GM23338 (cell line): ENCODE data around the gene KAZN. TPM values are rescaled to one million over a fixed set of nuclear protein-coding genes. Genes with fewer than 3 reads are reported as not detected.

Experiments used
- ATAC-seq: fragments of 200-7000 bp; cut with Tn5 transposase; 3 replicates; pipeline ENCODE4 v1.9.1; 2020
- DNase-seq: peaks from one replicate; pipeline ENCODE4 v3.0.0-alpha.2; 2015; ENCODE audit warnings: low spot score
- H2AFZ ChIP-seq: fragments of 200-600 bp; sonication (generic); 2 replicates; pipeline ENCODE4 v1.8.0; 2016; ENCODE audit warnings: antibody characterized with exemption, mild to moderate bottlenecking, moderate library complexity
- H3F3A ChIP-seq: fragments of 200-600 bp; sonication (generic); replicated peaks from 2 replicates; pipeline ENCODE4 v1.8.0; 2017; ENCODE audit warnings: antibody characterized with exemption, mixed run types, low read depth
- H3K27ac ChIP-seq: fragments of 200-600 bp; sonication (generic); 2 replicates; pipeline ENCODE4 v1.6.1; 2016; ENCODE audit warnings: low read depth
- H3K27me3 ChIP-seq: fragments of 200-600 bp; sonication (generic); 2 replicates; pipeline ENCODE4 v1.8.0; 2016; ENCODE audit warnings: mild to moderate bottlenecking, mixed run types, moderate library complexity; ENCODE audit not compliant: insufficient read depth
- H3K36me3 ChIP-seq: fragments of 200-600 bp; sonication (generic); 2 replicates; pipeline ENCODE4 v1.8.0; 2016; ENCODE audit warnings: mild to moderate bottlenecking; ENCODE audit not compliant: insufficient read depth
- H3K4me1 ChIP-seq: fragments of 200-600 bp; sonication (generic); 2 replicates; pipeline ENCODE4 v1.8.0; 2016; ENCODE audit warnings: mild to moderate bottlenecking, moderate library complexity; ENCODE audit not compliant: insufficient read depth
- H3K4me2 ChIP-seq: fragments of 200-600 bp; sonication (generic); 2 replicates; pipeline ENCODE4 v1.7.1; 2017; ENCODE audit warnings: mixed run types
- H3K4me3 ChIP-seq: fragments of 200-600 bp; sonication (generic); 2 replicates; pipeline ENCODE4 v1.6.1; 2016; ENCODE audit warnings: mixed run types
- H3K79me2 ChIP-seq: fragments of 200-600 bp; sonication (generic); replicated peaks from 2 replicates; pipeline ENCODE4 v1.8.0; 2017; ENCODE audit warnings: mild to moderate bottlenecking; ENCODE audit not compliant: insufficient read depth
- H3K9me2 ChIP-seq: fragments of 200-600 bp; sonication (generic); 2 replicates; pipeline ENCODE4 v1.8.0; 2017; ENCODE audit not compliant: insufficient read depth
- H4K20me1 ChIP-seq: fragments of 200-600 bp; sonication (generic); replicated peaks from 2 replicates; pipeline ENCODE4 v1.8.0; 2017; ENCODE audit warnings: mild to moderate bottlenecking; ENCODE audit not compliant: insufficient read depth
- H3K27ac Mint-ChIP-seq: 2 replicates; pipeline ENCODE4 v1.8.0; 2020; ENCODE audit warnings: inconsistent platforms, mild to moderate bottlenecking, moderate library complexity, mixed read lengths
- H3K27me3 Mint-ChIP-seq: 3 replicates; pipeline ENCODE4 v1.8.0; 2022; ENCODE audit warnings: low read depth, mild to moderate bottlenecking, moderate library complexity, mixed read lengths, inconsistent platforms; ENCODE audit not compliant: insufficient read depth, poor library complexity
- H3K36me3 Mint-ChIP-seq: 3 replicates; pipeline ENCODE4 v1.8.0; 2021; ENCODE audit warnings: low read depth, mild to moderate bottlenecking, inconsistent platforms, moderate library complexity, mixed read lengths
- H3K4me1 Mint-ChIP-seq: 3 replicates; pipeline ENCODE4 v1.8.0; 2020; ENCODE audit warnings: mild to moderate bottlenecking, inconsistent platforms, mixed read lengths
- H3K4me3 Mint-ChIP-seq: 3 replicates; pipeline ENCODE4 v1.8.0; 2021; ENCODE audit warnings: moderate library complexity, mild to moderate bottlenecking, inconsistent platforms, mixed read lengths
- H3K9me3 Mint-ChIP-seq: 3 replicates; pipeline ENCODE4 v1.8.0; 2020; ENCODE audit warnings: moderate library complexity, mild to moderate bottlenecking, inconsistent platforms, mixed read lengths
- CREB1 ChIP-seq: fragments of 250-450 bp; sonication (Bioruptor Pico); IDR thresholded peaks from 2 replicates; pipeline ENCODE4 v1.5.0; 2020; ENCODE audit warnings: low read depth, mild to moderate bottlenecking, moderate library complexity
- CTCF ChIP-seq, 2 experiments: fragments of 200-600 bp in 1 of 2; sonication (generic) in 1 of 2; conservative IDR thresholded peaks; 2 replicates each; pipeline versions ENCODE4 v1.5.1 to v1.6.1; 2016 to 2017; ENCODE audit warnings: antibody characterized with exemption in 2 of 2, low read depth in 2 of 2, mild to moderate bottlenecking in 2 of 2, moderate library complexity in 1 of 2
- ETS1 ChIP-seq: IDR thresholded peaks from 2 replicates; pipeline ENCODE4 v1.6.1; 2016; ENCODE audit warnings: antibody characterized with exemption
- EZH2 ChIP-seq: fragments of 200-600 bp; sonication (generic); IDR thresholded peaks from one replicate; pipeline ENCODE4 v1.8.0; 2017; ENCODE audit warnings: antibody characterized with exemption, mild to moderate bottlenecking, low read depth; ENCODE audit not compliant: unreplicated experiment
- EZH2phosphoT487 ChIP-seq: fragments of 200-600 bp; sonication (generic); IDR thresholded peaks from one replicate; pipeline ENCODE4 v1.8.1; 2018; ENCODE audit warnings: antibody characterized with exemption; ENCODE audit not compliant: unreplicated experiment
- JUNB ChIP-seq: IDR thresholded peaks from one replicate; pipeline ENCODE4 v1.6.1; 2016; ENCODE audit warnings: antibody characterized with exemption; ENCODE audit not compliant: unreplicated experiment
- NANOG ChIP-seq: IDR thresholded peaks from 2 replicates; pipeline ENCODE4 v1.6.1; 2016; ENCODE audit warnings: antibody characterized with exemption, borderline replicate concordance
- POLR2AphosphoS5 ChIP-seq: IDR thresholded peaks from 2 replicates; pipeline ENCODE4 v1.6.1; 2016; ENCODE audit warnings: antibody characterized with exemption, low read depth
- REST ChIP-seq: IDR thresholded peaks from one replicate; pipeline ENCODE4 v1.6.1; 2018; ENCODE audit warnings: antibody characterized with exemption; ENCODE audit not compliant: unreplicated experiment
- STAT1 ChIP-seq: IDR thresholded peaks from one replicate; pipeline ENCODE4 v1.6.1; 2016; ENCODE audit warnings: antibody characterized with exemption; ENCODE audit not compliant: unreplicated experiment
- ZNF331 ChIP-seq: fragments of 250-450 bp; sonication (Bioruptor Pico); IDR thresholded peaks from 2 replicates; pipeline ENCODE4 v1.5.0; 2020; ENCODE audit warnings: low read depth, mild to moderate bottlenecking, moderate library complexity
- polyA plus RNA-seq: library from polyadenylated mRNA; unstranded; fragments of >200 nt; fragmentation: Nextera tagmentation; extraction: Ambion mirVana; gene quantifications from 2 replicates; pipeline ENCODE4 v1.2.1, GENCODE V29; 2016
- total RNA-seq: library from RNA; depleted of rRNA; stranded (reverse); fragments of >200 nt; shearing (Covaris generic); gene quantifications from 2 replicates; pipeline ENCODE4 v1.2.3, GENCODE V29; 2014

The KAZN gene
- total and polyA plus RNA-seq, 2 experiments from 2014 or later: 9.9 to 15.0 TPM

GRCh38 chr1:14737561-14738094 lies 139.1 kb downstream of the KAZN start:
- Histone ChIP-seq H3K9me2 (no peaks in the 10 kb centered on the region), H3K4me2 (no peak overlapping the region), H3K27me3 (peaks cover 26% of the 10 kb centered on the region), H3K4me3 (no peak overlapping the region), H3K4me1 (peaks cover 53% of the 10 kb centered on the region), H3F3A (peaks cover 8% of the 10 kb centered on the region), H2AFZ (no peak overlapping the region), H4K20me1 (peaks cover 10% of the 10 kb centered on the region), H3K27ac (no peak overlapping the region), H3K79me2 (no peaks in the 10 kb centered on the region; the same call in 1 of the 2 replicates), H3K36me3 (no peaks in the 10 kb centered on the region)
- H3K4me3 Mint-ChIP-seq: no peak overlapping the region
- H3K4me1 Mint-ChIP-seq: peaks cover 62% of the 10 kb centered on the region
- peaks cover 43% of the 10 kb centered on the region for H3K27me3 Mint-ChIP-seq
- DNase-seq (no peak), ATAC-seq (no peak)
- H3K9me3 Mint-ChIP-seq: no peaks in the 10 kb centered on the region
- no peak for TF ChIP-seq EZH2phosphoT487
- TF ChIP-seq REST: no peak
- no peak for TF ChIP-seq ZNF331 (CRISPR knock-in tag)
- TF ChIP-seq NANOG: no peak
- no peak for TF ChIP-seq ETS1
- no peak for TF ChIP-seq EZH2
- TF ChIP-seq POLR2AphosphoS5: no peak
- no peaks in the 10 kb centered on the region for H3K36me3 Mint-ChIP-seq
- no peak overlapping the region for H3K27ac Mint-ChIP-seq

GRCh38 chr1:14738235-14738634 lies 139.8 kb downstream of the KAZN start:
- H3K4me2 ChIP-seq: no peak overlapping the region
- H4K20me1 ChIP-seq: peaks cover 10% of the 10 kb centered on the region
- H3K27me3 ChIP-seq: peaks cover 26% of the 10 kb centered on the region
- H3K36me3 ChIP-seq: no peaks in the 10 kb centered on the region
- no peak for ATAC-seq
- H3K27ac ChIP-seq: no peak overlapping the region
- peaks cover 51% of the 10 kb centered on the region for H3K4me1 ChIP-seq
- H3K27ac Mint-ChIP-seq: no peak overlapping the region
- no peak overlapping the region for H3K4me3 ChIP-seq
- no peak overlapping the region for H2AFZ ChIP-seq
- H3K27me3 Mint-ChIP-seq: peaks cover 41% of the 10 kb centered on the region
- DNase-seq: no peak
- no peaks in the 10 kb centered on the region; the same call in 1 of the 2 replicates for H3K79me2 ChIP-seq
- TF ChIP-seq CREB1 (CRISPR knock-in tag) (no peak), CTCF (conservative IDR thresholded peaks at IDR 0.05; ENCODE audit: low read depth in 2 of 2) (no peak), EZH2 (no peak), REST (no peak), ETS1 (no peak), EZH2phosphoT487 (no peak), ZNF331 (CRISPR knock-in tag) (no peak), JUNB (no peak), POLR2AphosphoS5 (no peak), STAT1 (no peak)
- H3K4me3 Mint-ChIP-seq: no peak overlapping the region
- H3K4me1 Mint-ChIP-seq: peaks cover 60% of the 10 kb centered on the region
- H3K9me3 Mint-ChIP-seq: no peaks in the 10 kb centered on the region
- peaks cover 4% of the 10 kb centered on the region; the same call in 1 of the 2 replicates for H3F3A ChIP-seq
- H3K9me2 ChIP-seq: no peaks in the 10 kb centered on the region
- no peaks in the 10 kb centered on the region for H3K36me3 Mint-ChIP-seq
